Neural crest cell (in vitro differentiated cells): ENCODE results near the gene ACSL3. TPM values are rescaled to one million over a fixed set of nuclear protein-coding genes. Genes with fewer than 3 reads are reported as not detected.

Experiments
- DNase-seq: peaks from one replicate; pipeline ENCODE4 v3.0.0; 2021; ENCODE audit warnings: low read depth, mixed read lengths, low spot score
- H3K27ac Mint-ChIP-seq: one replicate; pipeline ENCODE4 v1.8.0; 2021; ENCODE audit warnings: mild to moderate bottlenecking, mixed read lengths; ENCODE audit not compliant: unreplicated experiment
- H3K27me3 Mint-ChIP-seq: 2 replicates; pipeline ENCODE4 v1.8.0; 2021; ENCODE audit warnings: low read depth, mild to moderate bottlenecking, mixed read lengths
- H3K36me3 Mint-ChIP-seq: 2 replicates; pipeline ENCODE4 v1.8.0; 2021; ENCODE audit warnings: low read depth, mild to moderate bottlenecking, mixed read lengths
- H3K4me1 Mint-ChIP-seq: 2 replicates; pipeline ENCODE4 v1.8.0; 2021; ENCODE audit warnings: mixed read lengths
- H3K4me3 Mint-ChIP-seq: one replicate; pipeline ENCODE4 v1.8.0; 2021; ENCODE audit warnings: mild to moderate bottlenecking, mixed read lengths
- H3K9me3 Mint-ChIP-seq: 2 replicates; pipeline ENCODE4 v1.8.0; 2021; ENCODE audit warnings: mixed read lengths
- CTCF ChIP-seq: fragments of 200-600 bp; sonication (generic); conservative IDR thresholded peaks from 2 replicates; pipeline ENCODE4 v1.5.0; 2021; ENCODE audit warnings: antibody characterized with exemption, mild to moderate bottlenecking
- total RNA-seq: library from RNA; stranded (reverse); gene quantifications from 2 replicates; pipeline ENCODE4 v1.2.1, GENCODE V29; 2021

Gene ACSL3
- total RNA-seq, 1 donor from 2014 or later: 89.5 TPM

DNA sequence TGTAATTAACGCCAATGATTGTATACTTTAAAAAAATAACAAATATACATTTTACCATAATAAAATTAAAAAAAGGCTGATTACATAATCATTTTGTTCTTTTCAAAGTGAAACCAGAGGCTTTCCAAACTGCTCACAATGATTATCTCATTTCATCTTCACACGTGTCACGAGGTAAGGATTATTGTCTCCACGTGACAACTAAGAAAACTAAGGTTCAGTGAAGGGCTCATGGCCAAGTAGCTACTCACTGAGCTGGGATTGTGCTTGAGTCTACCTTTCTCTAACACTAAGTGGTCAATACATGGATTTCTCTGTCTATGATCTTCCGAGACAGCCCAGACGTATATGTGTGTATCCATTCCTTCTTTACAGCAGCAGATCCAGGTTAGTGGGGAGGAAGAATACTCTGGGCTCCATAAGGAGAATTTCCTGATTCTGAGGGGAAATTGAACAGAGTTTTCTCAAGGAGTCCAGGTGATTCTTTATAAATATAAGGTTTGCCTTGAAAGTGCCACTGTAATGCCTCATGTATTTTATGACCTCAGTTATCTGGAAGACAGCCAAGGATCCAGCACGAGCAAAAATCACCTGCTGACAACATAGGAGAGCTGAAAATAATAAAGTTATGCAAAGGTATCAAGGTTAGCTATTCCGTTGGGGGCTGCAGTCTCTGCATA lies 25.6 kb upstream of the ACSL3 start:
- no peak for DNase-seq
- Mint-ChIP-seq H3K27ac (no peak overlapping the region), H3K4me1 (no peaks in the 10 kb centered on the region), H3K27me3 (no peaks in the 10 kb centered on the region), H3K36me3 (no peaks in the 10 kb centered on the region), H3K9me3 (no peaks in the 10 kb centered on the region), H3K4me3 (no peak overlapping the region)
- TF ChIP-seq CTCF: no peak

DNA sequence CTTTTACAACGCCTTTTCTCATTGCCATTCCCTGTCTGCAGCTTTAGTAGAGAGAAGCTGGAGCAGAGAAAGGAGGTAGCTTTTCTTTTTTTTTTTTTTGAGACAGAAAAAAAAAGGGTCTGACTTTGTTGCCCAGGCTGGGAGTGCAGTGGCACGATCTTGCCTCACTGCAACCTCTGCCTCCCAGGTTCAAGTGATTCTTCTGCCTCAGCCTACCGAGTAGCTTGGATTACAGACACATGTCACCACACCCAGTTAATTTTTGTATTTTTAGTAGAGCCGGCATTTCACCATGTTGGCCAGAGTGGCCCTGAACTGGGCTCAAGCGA lies 25.0 kb upstream of the ACSL3 start:
- no peak for DNase-seq
- TF ChIP-seq CTCF: no peak
- H3K36me3 Mint-ChIP-seq: no peaks in the 10 kb centered on the region
- H3K4me3 Mint-ChIP-seq: no peak overlapping the region
- no peaks in the 10 kb centered on the region for H3K4me1 Mint-ChIP-seq
- no peaks in the 10 kb centered on the region for H3K9me3 Mint-ChIP-seq
- H3K27ac Mint-ChIP-seq: no peak overlapping the region
- H3K27me3 Mint-ChIP-seq: no peaks in the 10 kb centered on the region

- TF ChIP-seq CTCF: no peak
- Mint-ChIP-seq H3K9me3 (no peaks in the 10 kb centered on the region), H3K4me1 (no peaks in the 10 kb centered on the region), H3K27me3 (no peaks in the 10 kb centered on the region), H3K36me3 (no peaks in the 10 kb centered on the region), H3K27ac (no peak overlapping the region), H3K4me3 (no peak overlapping the region)
- no peak for DNase-seq
These were observed 23.2 kb upstream of the ACSL3 start for GRCh38 chr2:222837643-222838056.

- no peak for TF ChIP-seq CTCF
- no peaks in the 10 kb centered on the region for H3K9me3 Mint-ChIP-seq
- H3K27me3 Mint-ChIP-seq: no peaks in the 10 kb centered on the region
- H3K4me3 Mint-ChIP-seq: no peak overlapping the region
- H3K36me3 Mint-ChIP-seq: no peaks in the 10 kb centered on the region
- DNase-seq: no peak
- H3K4me1 Mint-ChIP-seq: no peaks in the 10 kb centered on the region
- H3K27ac Mint-ChIP-seq: no peak overlapping the region
These were observed 20.6 kb upstream of the ACSL3 start for GRCh38 chr2:222840060-222840802.

DNA sequence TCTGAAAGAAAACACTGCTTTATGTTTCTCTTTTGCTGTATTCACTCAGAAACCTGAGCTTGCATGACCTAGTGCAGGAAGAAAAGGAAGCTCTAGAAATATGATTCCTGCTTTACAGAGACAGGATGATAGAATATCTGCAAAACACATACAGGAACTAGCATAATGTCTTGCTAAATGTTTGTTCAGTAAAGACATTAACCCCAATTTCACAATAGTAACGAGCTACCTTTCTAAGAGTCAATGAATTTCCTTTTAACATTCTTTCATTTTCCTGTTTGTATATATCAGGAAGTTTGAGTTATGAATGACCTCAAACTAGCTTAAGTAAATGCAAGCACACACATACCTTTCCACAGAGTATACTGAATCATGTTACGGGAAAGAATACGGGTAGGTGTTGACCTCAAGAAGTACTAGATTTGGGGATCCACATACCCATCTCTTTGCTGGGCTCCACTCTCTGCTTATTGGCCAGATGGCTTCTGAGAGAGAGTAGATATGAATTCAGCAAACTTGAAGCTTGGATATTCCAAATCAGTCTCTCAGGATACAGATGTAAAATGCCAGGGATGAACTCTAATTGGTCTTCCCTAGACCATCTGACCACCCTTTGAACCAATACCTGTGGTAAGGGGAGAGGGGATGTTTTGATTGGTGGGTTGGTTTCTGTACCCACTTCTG lies 18.2 kb upstream of the ACSL3 start:
- no peak overlapping the region for H3K4me3 Mint-ChIP-seq
- H3K4me1 Mint-ChIP-seq: no peaks in the 10 kb centered on the region
- TF ChIP-seq CTCF: no peak
- no peaks in the 10 kb centered on the region for H3K36me3 Mint-ChIP-seq
- no peak overlapping the region for H3K27ac Mint-ChIP-seq
- no peaks in the 10 kb centered on the region for H3K27me3 Mint-ChIP-seq
- DNase-seq: no peak
- H3K9me3 Mint-ChIP-seq: no peaks in the 10 kb centered on the region
